Trophoblast cell (in vitro differentiated cells and primary cell): ENCODE results near the gene TRIM63.
A peak's percentile ranks its signal among the peaks of the same experiment; 100 is the strongest.
"Not testable (repeated sequence)": the region's sequence is repeated elsewhere in the genome, so short reads cannot be mapped to it uniquely, and the experiment has no call there.

ENCODE experiments used
- DNase-seq, 2 donors: peaks; one replicate each; pipeline ENCODE4 v3.0.0-alpha.2; 2016
- H2AFZ ChIP-seq: 2 replicates; pipeline ENCODE4 v1.6.1; 2013; ENCODE audit warnings: low read length, moderate library complexity, mild to moderate bottlenecking; ENCODE audit not compliant: insufficient read depth, poor library complexity
- H2AK5ac ChIP-seq: 2 replicates; pipeline ENCODE4 v1.6.1; 2013; ENCODE audit warnings: mild to moderate bottlenecking, low read length
- H2BK120ac ChIP-seq: 2 replicates; pipeline ENCODE4 v1.6.1; 2013; ENCODE audit warnings: low read length, mild to moderate bottlenecking, moderate library complexity; ENCODE audit not compliant: insufficient read depth, poor library complexity
- H2BK12ac ChIP-seq: 2 replicates; pipeline ENCODE4 v1.6.1; 2013; ENCODE audit warnings: mild to moderate bottlenecking, low read length, moderate library complexity
- H2BK5ac ChIP-seq: 2 replicates; pipeline ENCODE4 v1.6.1; 2013; ENCODE audit warnings: low read length, low read depth, moderate library complexity, mild to moderate bottlenecking; ENCODE audit not compliant: poor library complexity
- H3K14ac ChIP-seq: 2 replicates; pipeline ENCODE4 v1.6.1; 2013; ENCODE audit warnings: mild to moderate bottlenecking, low read length
- H3K18ac ChIP-seq: 2 replicates; pipeline ENCODE4 v1.6.1; 2013; ENCODE audit warnings: mild to moderate bottlenecking, low read length
- H3K23ac ChIP-seq: 2 replicates; pipeline ENCODE4 v1.6.1; 2013; ENCODE audit warnings: low read length
- H3K27ac ChIP-seq: 2 replicates; pipeline ENCODE4 v1.5.1; 2013; ENCODE audit warnings: low read depth, mild to moderate bottlenecking, inconsistent platforms, low read length, moderate library complexity
- H3K27me3 ChIP-seq: 2 replicates; pipeline ENCODE4 v1.6.1; 2013; ENCODE audit warnings: inconsistent platforms, mild to moderate bottlenecking, low read length, moderate library complexity; ENCODE audit not compliant: insufficient read depth
- H3K36me3 ChIP-seq, 2 experiments: 1 replicate in 1 of 2; 2 replicates in 1 of 2; pipeline ENCODE4 v1.6.1; 2013; ENCODE audit warnings: low read length in 2 of 2, mild to moderate bottlenecking in 2 of 2, moderate library complexity in 1 of 2; ENCODE audit not compliant: insufficient read depth in 2 of 2, control insufficient read depth in 1 of 2
- H3K4ac ChIP-seq: 2 replicates; pipeline ENCODE4 v1.6.1; 2013; ENCODE audit warnings: low read depth, mild to moderate bottlenecking, low read length, moderate library complexity
- H3K4me1 ChIP-seq, 2 experiments: 1 replicate in 1 of 2; 2 replicates in 1 of 2; pipeline ENCODE4 v1.6.1; 2013; ENCODE audit warnings: low read length in 2 of 2, mild to moderate bottlenecking in 2 of 2, moderate library complexity in 1 of 2; ENCODE audit not compliant: insufficient read depth in 2 of 2, control insufficient read depth in 1 of 2
- H3K4me2 ChIP-seq: 2 replicates; pipeline ENCODE4 v1.6.1; 2013; ENCODE audit warnings: inconsistent platforms, mild to moderate bottlenecking, low read length, moderate library complexity
- H3K4me3 ChIP-seq: 2 replicates; pipeline ENCODE4 v1.5.1; 2013; ENCODE audit warnings: mild to moderate bottlenecking, low read depth, low read length, inconsistent platforms
- H3K79me1 ChIP-seq: one replicate; pipeline ENCODE4 v1.6.1; 2013; ENCODE audit warnings: low read length
- H3K79me2 ChIP-seq: 2 replicates; pipeline ENCODE4 v1.6.1; 2013; ENCODE audit warnings: low read length, mild to moderate bottlenecking; ENCODE audit not compliant: control insufficient read depth, insufficient read depth, poor library complexity
- H3K9ac ChIP-seq: 2 replicates; pipeline ENCODE4 v1.6.1; 2013; ENCODE audit warnings: mild to moderate bottlenecking, low read length
- H3K9me3 ChIP-seq: 2 replicates; pipeline ENCODE4 v1.6.1; 2013; ENCODE audit warnings: low read depth, mild to moderate bottlenecking, control low read depth, inconsistent platforms, low read length; ENCODE audit not compliant: insufficient read depth
- H4K12ac ChIP-seq: 2 replicates; pipeline ENCODE4 v1.6.1; 2013; ENCODE audit warnings: low read depth, mild to moderate bottlenecking, low read length, moderate library complexity
- H4K8ac ChIP-seq: 2 replicates; pipeline ENCODE4 v1.6.1; 2013; ENCODE audit warnings: low read depth, mild to moderate bottlenecking, low read length, moderate library complexity
- H4K91ac ChIP-seq: one replicate; pipeline ENCODE4 v1.6.1; 2013; ENCODE audit warnings: low read depth, mild to moderate bottlenecking, low read length, moderate library complexity
- WGBS: extraction: QIAGEN DNeasy Blood & Tissue Kit; methylation state at CpG from one replicate; pipeline ENCODE4 v1.1.7; 2013; ENCODE audit warnings: missing lambda C conversion rate; ENCODE audit not compliant: insufficient read length, insufficient coverage; ENCODE audit errors: extremely low coverage; 5-methylcytosine and 5-hydroxymethylcytosine counted together

The TRIM63 gene

GRCh38 chr1:26110731-26111529 is 43.5 kb upstream of the TRIM63 start:
- DNase-seq, result peak; percentile 34 to 65
- no peak overlapping the region for H3K23ac ChIP-seq
- H2BK12ac ChIP-seq, result no peak overlapping the region
- H2AFZ ChIP-seq, result peak overlapping the region; percentile 85
- peak overlapping the region; percentile 91 for H4K8ac ChIP-seq
- WGBS, result no CpG with 5 or more reads among the region's 85 CpGs
- H3K27me3 ChIP-seq, result no peaks in the 10 kb centered on the region
- peaks cover 0 to 2% of the 10 kb centered on the region in 2 experiments for H3K36me3 ChIP-seq
- H3K4me3 ChIP-seq, result peak overlapping the region; percentile 95
- H3K4me1 ChIP-seq, result peaks cover 3 to 5% of the 10 kb centered on the region in 2 experiments
- H2AK5ac ChIP-seq, result no peak overlapping the region
- H4K91ac ChIP-seq, result peak overlapping the region; percentile 85
- peaks cover 2% of the 10 kb centered on the region for H3K9me3 ChIP-seq
- H2BK5ac ChIP-seq, result peak overlapping the region; percentile 53
- H3K9ac ChIP-seq, result peak overlapping the region; percentile 91
- H4K12ac ChIP-seq, result peak overlapping the region; percentile 85
- H3K14ac ChIP-seq, result peak overlapping the region; percentile 90
- H3K27ac ChIP-seq, result peak overlapping the region; percentile 88
- H3K79me2 ChIP-seq, result peaks cover 5% of the 10 kb centered on the region
- H3K79me1 ChIP-seq, result peaks cover 9% of the 10 kb centered on the region
- peak overlapping the region; percentile 88 for H3K18ac ChIP-seq
- peak overlapping the region; percentile 89 for H3K4me2 ChIP-seq
- peak overlapping the region; percentile 64 for H2BK120ac ChIP-seq
- H3K4ac ChIP-seq, result no peak overlapping the region

- Histone ChIP-seq H4K12ac (no peak overlapping the region), H3K9ac (no peak overlapping the region), H3K79me1 (peaks cover 9% of the 10 kb centered on the region), H2AFZ (no peak overlapping the region), H3K18ac (no peak overlapping the region), H3K9me3 (peaks cover 2% of the 10 kb centered on the region), H3K4me1 (peaks cover 3 to 5% of the 10 kb centered on the region in 2 experiments), H3K4me3 (no peak overlapping the region), H2BK12ac (no peak overlapping the region), H3K4ac (no peak overlapping the region), H3K27ac (no peak overlapping the region), H2AK5ac (no peak overlapping the region), H3K79me2 (peaks cover 5% of the 10 kb centered on the region), H4K8ac (no peak overlapping the region), H3K27me3 (no peaks in the 10 kb centered on the region), H2BK5ac (no peak overlapping the region), H3K23ac (no peak overlapping the region), H3K36me3 (peaks cover 0 to 2% of the 10 kb centered on the region in 2 experiments), H3K4me2 (no peak overlapping the region), H2BK120ac (no peak overlapping the region), H3K14ac (no peak overlapping the region), H4K91ac (no peak overlapping the region)
- no CpG with 5 or more reads among the region's 5 CpGs for WGBS
- DNase-seq, result peak; percentile 57 to 82
Observed at GRCh38 chr1:26109229-26110164, 42.1 kb upstream of the TRIM63 start.

DNA sequence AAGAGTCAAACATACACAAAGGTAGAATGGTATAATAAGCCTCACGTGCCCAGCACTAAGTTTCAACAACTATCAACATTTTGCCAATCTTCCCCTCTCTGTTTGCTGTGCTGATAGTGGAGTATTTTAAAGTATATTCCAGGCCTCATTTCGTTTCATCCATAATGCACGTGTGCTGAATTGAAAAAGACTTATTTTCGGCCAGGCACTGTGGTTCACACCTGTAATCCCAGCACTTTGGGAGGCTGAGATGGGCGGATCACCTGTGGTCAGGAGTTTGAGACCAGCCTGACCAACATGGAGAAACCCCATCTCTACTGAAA is 37.8 kb upstream of the TRIM63 start:
- H2AFZ ChIP-seq, result not testable (repeated sequence)
- WGBS, result no CpG with 5 or more reads among the region's 5 CpGs

DNA sequence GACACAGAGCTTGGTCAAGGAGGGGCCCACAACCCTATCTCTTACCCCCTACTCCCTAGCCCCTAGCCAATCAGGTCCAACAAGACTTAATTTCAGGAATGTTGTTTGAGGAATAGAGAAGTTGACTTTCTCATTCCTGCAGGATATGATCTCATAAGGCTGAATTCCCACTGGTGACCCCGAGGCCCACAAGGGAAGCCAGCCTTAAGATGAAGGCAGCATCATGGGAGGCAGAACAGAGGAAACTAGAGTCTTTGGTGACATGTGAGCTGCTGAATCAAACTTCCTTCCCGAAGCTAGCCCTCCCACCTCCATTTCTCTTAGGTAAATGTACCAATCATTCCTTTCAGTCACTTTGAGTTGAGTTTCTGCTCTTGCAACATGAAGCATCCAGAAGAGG is 35.1 kb upstream of the TRIM63 start:
- H3K79me1 ChIP-seq, result no peaks in the 10 kb centered on the region
- H2AK5ac ChIP-seq, result no peak overlapping the region
- H3K4me1 ChIP-seq, result peaks cover 3 to 5% of the 10 kb centered on the region in 2 experiments
- no peak overlapping the region for H4K8ac ChIP-seq
- no peaks in the 10 kb centered on the region for H3K27me3 ChIP-seq
- no peak overlapping the region for H2BK120ac ChIP-seq
- no peak overlapping the region for H3K9ac ChIP-seq
- no peak overlapping the region for H3K4me3 ChIP-seq
- H2BK12ac ChIP-seq, result no peak overlapping the region
- H3K4me2 ChIP-seq, result no peak overlapping the region
- H2AFZ ChIP-seq, result no peak overlapping the region
- WGBS, result no CpG with 5 or more reads among the region's 2 CpGs
- no peaks in the 10 kb centered on the region for H3K79me2 ChIP-seq
- H4K12ac ChIP-seq, result no peak overlapping the region
- no peak overlapping the region for H3K23ac ChIP-seq
- H3K18ac ChIP-seq, result no peak overlapping the region
- no peak overlapping the region for H3K4ac ChIP-seq
- H3K27ac ChIP-seq, result no peak overlapping the region
- H3K14ac ChIP-seq, result no peak overlapping the region
- no peaks in the 10 kb centered on the region for H3K36me3 ChIP-seq
- H3K9me3 ChIP-seq, result no peaks in the 10 kb centered on the region
- no peak for DNase-seq
- H2BK5ac ChIP-seq, result no peak overlapping the region
- no peak overlapping the region for H4K91ac ChIP-seq

More for the DNA sequence above, 37.8 kb upstream of the TRIM63 start:
- not testable (repeated sequence) for H3K23ac ChIP-seq, H4K91ac ChIP-seq, H3K79me1 ChIP-seq, H3K14ac ChIP-seq, H3K27me3 ChIP-seq, H3K9ac ChIP-seq, H3K9me3 ChIP-seq, H2BK12ac ChIP-seq, H4K12ac ChIP-seq, H2AK5ac ChIP-seq, H3K4ac ChIP-seq, H3K27ac ChIP-seq, H3K4me3 ChIP-seq, H3K36me3 ChIP-seq, H4K8ac ChIP-seq, DNase-seq, H3K79me2 ChIP-seq, H3K4me2 ChIP-seq, H2BK120ac ChIP-seq, H2BK5ac ChIP-seq, H3K4me1 ChIP-seq, H3K18ac ChIP-seq
